Measurements from ENCODE around the gene SLC44A3. TPM values are rescaled to one million over a fixed set of nuclear protein-coding genes. Genes with fewer than 3 reads are reported as not detected.

Gene SLC44A3
- total and polyA plus RNA-seq, 4 donors: 8.2 to 10.2 (median 8.6) TPM

DNA sequence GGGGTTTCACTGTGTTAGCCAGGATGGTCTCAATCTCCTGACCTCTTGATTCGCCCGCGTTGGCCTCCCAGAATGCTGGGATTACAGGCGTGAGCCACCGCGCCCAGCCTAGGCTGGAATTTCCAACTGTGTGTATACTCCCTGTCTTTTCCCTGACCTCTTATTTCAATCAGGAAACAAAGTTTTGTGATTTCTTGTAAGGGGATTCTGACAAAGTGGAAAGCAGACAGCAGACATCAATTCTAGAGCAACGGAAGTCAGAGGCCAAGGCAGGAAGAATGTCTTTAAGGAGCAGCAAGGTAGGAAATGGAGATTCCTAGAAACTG lies 36.0 kb upstream of the SLC44A3 start:
- H3K27me3 ChIP-seq (ENCODE audit: control insufficient read depth, insufficient read depth, low read length): no peaks in the 10 kb centered on the region
- peak overlapping the region; percentile 70 for H3K27ac ChIP-seq (ENCODE audit: low read depth, low read length)
- H3K36me3 ChIP-seq (ENCODE audit: control insufficient read depth, insufficient read depth, low read length): no peaks in the 10 kb centered on the region
- H3K4me1 ChIP-seq (ENCODE audit: control insufficient read depth, insufficient read depth, low read length): peaks cover 7% of the 10 kb centered on the region
- 97% methylated on average over 4 of the region's 7 CpGs for WGBS (ENCODE audit: insufficient coverage)
- no peak for DNase-seq (ENCODE audit: low read depth in 4 of 6, low spot score in 6 of 6)
- H3K4me3 ChIP-seq (ENCODE audit: low read depth, low read length): no peak overlapping the region
- H3K9me3 ChIP-seq (ENCODE audit: control insufficient read depth, insufficient read depth, low read length): peaks cover 1% of the 10 kb centered on the region

GRCh38 chr1:94787691-94788090 lies 32.5 kb upstream of the SLC44A3 start:
- H3K4me3 ChIP-seq (ENCODE audit: low read depth, low read length): no peak overlapping the region
- H3K4me1 ChIP-seq (ENCODE audit: control insufficient read depth, insufficient read depth, low read length): peaks cover 7% of the 10 kb centered on the region
- H3K27ac ChIP-seq (ENCODE audit: low read depth, low read length): no peak overlapping the region
- H3K36me3 ChIP-seq (ENCODE audit: control insufficient read depth, insufficient read depth, low read length): no peaks in the 10 kb centered on the region
- DNase-seq (ENCODE audit: low read depth in 4 of 6, low spot score in 6 of 6): no peak
- WGBS (ENCODE audit: insufficient coverage): no CpG with 5 or more reads among the region's 1 CpG
- H3K27me3 ChIP-seq (ENCODE audit: control insufficient read depth, insufficient read depth, low read length): no peaks in the 10 kb centered on the region
- H3K9me3 ChIP-seq (ENCODE audit: control insufficient read depth, insufficient read depth, low read length): peaks cover 1% of the 10 kb centered on the region

DNA sequence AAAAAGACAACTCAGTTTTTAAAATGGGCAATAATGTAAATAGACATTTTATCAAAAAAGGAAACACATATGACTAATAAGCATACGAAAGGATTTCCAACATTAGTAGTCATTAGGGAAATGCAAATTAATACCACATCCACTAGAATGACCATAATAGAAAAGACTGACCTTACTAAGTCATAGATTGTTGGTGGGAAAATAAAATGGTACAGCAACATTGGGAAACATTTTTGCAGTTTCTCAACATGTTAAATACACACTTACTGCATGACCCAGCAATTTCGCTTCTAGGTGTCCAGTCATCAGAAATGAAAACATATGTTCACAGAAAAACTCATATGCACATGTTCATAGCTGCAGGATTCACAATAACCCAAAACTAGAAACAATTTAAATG lies 29.9 kb upstream of the SLC44A3 start:
- no peak overlapping the region for H3K4me3 ChIP-seq (ENCODE audit: low read depth, low read length)

DNA sequence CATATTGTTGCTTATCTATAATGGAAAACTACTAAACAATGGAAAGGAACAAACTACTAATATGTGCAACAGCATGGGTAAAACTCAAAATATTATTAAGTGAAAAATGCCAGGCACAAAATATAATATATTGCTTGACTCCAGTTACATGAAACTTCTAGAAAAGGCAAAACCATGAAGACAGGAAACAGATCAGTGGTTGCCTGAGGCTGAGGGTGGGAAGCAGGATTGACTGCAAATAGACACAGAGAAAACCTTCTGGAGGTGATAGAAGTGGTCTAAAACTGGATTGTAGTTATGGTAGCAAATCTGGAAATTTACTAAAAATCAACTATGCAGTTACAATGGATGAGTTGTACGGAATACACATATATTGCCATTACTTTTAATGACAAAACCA lies 29.5 kb upstream of the SLC44A3 start:
- Histone ChIP-seq H3K27me3 (ENCODE audit: control insufficient read depth, insufficient read depth, low read length) (no peaks in the 10 kb centered on the region), H3K9me3 (ENCODE audit: control insufficient read depth, insufficient read depth, low read length) (peaks cover 1% of the 10 kb centered on the region), H3K36me3 (ENCODE audit: control insufficient read depth, insufficient read depth, low read length) (no peaks in the 10 kb centered on the region), H3K27ac (ENCODE audit: low read depth, low read length) (no peak overlapping the region), H3K4me1 (ENCODE audit: control insufficient read depth, insufficient read depth, low read length) (no peaks in the 10 kb centered on the region), H3K4me3 (ENCODE audit: low read depth, low read length) (no peak overlapping the region)
- WGBS (ENCODE audit: insufficient coverage): no CpG with 5 or more reads among the region's 1 CpG
- no peak for DNase-seq (ENCODE audit: low read depth in 4 of 6, low spot score in 6 of 6)

More for the DNA sequence above, 29.9 kb upstream of the SLC44A3 start:
- no peaks in the 10 kb centered on the region for H3K27me3 ChIP-seq (ENCODE audit: control insufficient read depth, insufficient read depth, low read length)
- peaks cover 1% of the 10 kb centered on the region for H3K9me3 ChIP-seq (ENCODE audit: control insufficient read depth, insufficient read depth, low read length)
- no peak overlapping the region for H3K27ac ChIP-seq (ENCODE audit: low read depth, low read length)
- no CpG with 5 or more reads among the region's 2 CpGs for WGBS (ENCODE audit: insufficient coverage)
- no peak for DNase-seq (ENCODE audit: low read depth in 4 of 6, low spot score in 6 of 6)
- no peaks in the 10 kb centered on the region for H3K4me1 ChIP-seq (ENCODE audit: control insufficient read depth, insufficient read depth, low read length)
- no peaks in the 10 kb centered on the region for H3K36me3 ChIP-seq (ENCODE audit: control insufficient read depth, insufficient read depth, low read length)

- DNase-seq (ENCODE audit: low read depth in 4 of 6, low spot score in 6 of 6): no peak
- Histone ChIP-seq H3K4me3 (ENCODE audit: low read depth, low read length) (no peak overlapping the region), H3K27me3 (ENCODE audit: control insufficient read depth, insufficient read depth, low read length) (no peaks in the 10 kb centered on the region), H3K4me1 (ENCODE audit: control insufficient read depth, insufficient read depth, low read length) (no peaks in the 10 kb centered on the region), H3K9me3 (ENCODE audit: control insufficient read depth, insufficient read depth, low read length) (peaks cover 1% of the 10 kb centered on the region), H3K27ac (ENCODE audit: low read depth, low read length) (peak overlapping the region; percentile 17), H3K36me3 (ENCODE audit: control insufficient read depth, insufficient read depth, low read length) (peaks cover 2% of the 10 kb centered on the region)
- WGBS (ENCODE audit: insufficient coverage): 63% methylated on average over 1 of the region's 5 CpGs
Observed at GRCh38 chr1:94792473-94793295, 27.5 kb upstream of the SLC44A3 start.

DNA sequence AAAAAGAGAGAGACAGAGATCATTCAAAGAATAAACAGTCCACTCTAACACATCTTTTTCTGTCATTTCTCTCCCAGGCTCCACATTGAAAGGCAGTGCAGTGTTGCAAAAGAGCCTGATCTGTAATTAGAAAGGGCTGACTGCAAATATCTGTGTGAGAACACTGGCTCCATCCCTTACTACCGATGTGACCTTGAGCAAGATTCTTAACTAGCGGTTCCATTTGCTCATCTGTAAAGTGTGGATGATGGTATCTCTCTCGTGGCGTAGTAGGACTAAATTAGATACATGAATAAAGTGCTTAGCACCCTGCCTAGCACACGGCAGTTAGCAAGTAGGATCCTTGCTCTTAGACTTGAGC lies 26.9 kb upstream of the SLC44A3 start:
- no peaks in the 10 kb centered on the region for H3K27me3 ChIP-seq (ENCODE audit: control insufficient read depth, insufficient read depth, low read length)
- peaks cover 1% of the 10 kb centered on the region for H3K9me3 ChIP-seq (ENCODE audit: control insufficient read depth, insufficient read depth, low read length)
- peaks cover 2% of the 10 kb centered on the region for H3K36me3 ChIP-seq (ENCODE audit: control insufficient read depth, insufficient read depth, low read length)
- peak in 1 of 6 donors; percentile 32 for DNase-seq (ENCODE audit: low read depth in 4 of 6, low spot score in 6 of 6)
- WGBS (ENCODE audit: insufficient coverage): no CpG with 5 or more reads among the region's 5 CpGs
- H3K4me3 ChIP-seq (ENCODE audit: low read depth, low read length): no peak overlapping the region
- no peaks in the 10 kb centered on the region for H3K4me1 ChIP-seq (ENCODE audit: control insufficient read depth, insufficient read depth, low read length)
- peak overlapping the region; percentile 17 for H3K27ac ChIP-seq (ENCODE audit: low read depth, low read length)

- H3K27ac ChIP-seq (ENCODE audit: low read depth, low read length): no peak overlapping the region
- DNase-seq (ENCODE audit: low read depth in 4 of 6, low spot score in 6 of 6): no peak
- no peaks in the 10 kb centered on the region for H3K4me1 ChIP-seq (ENCODE audit: control insufficient read depth, insufficient read depth, low read length)
- H3K36me3 ChIP-seq (ENCODE audit: control insufficient read depth, insufficient read depth, low read length): peaks cover 2% of the 10 kb centered on the region
- no peaks in the 10 kb centered on the region for H3K27me3 ChIP-seq (ENCODE audit: control insufficient read depth, insufficient read depth, low read length)
- 97% methylated on average over 6 of the region's 7 CpGs for WGBS (ENCODE audit: insufficient coverage)
- H3K4me3 ChIP-seq (ENCODE audit: low read depth, low read length): no peak overlapping the region
- H3K9me3 ChIP-seq (ENCODE audit: control insufficient read depth, insufficient read depth, low read length): no peaks in the 10 kb centered on the region
Observed at GRCh38 chr1:94795434-94795833, 24.7 kb upstream of the SLC44A3 start.

DNA sequence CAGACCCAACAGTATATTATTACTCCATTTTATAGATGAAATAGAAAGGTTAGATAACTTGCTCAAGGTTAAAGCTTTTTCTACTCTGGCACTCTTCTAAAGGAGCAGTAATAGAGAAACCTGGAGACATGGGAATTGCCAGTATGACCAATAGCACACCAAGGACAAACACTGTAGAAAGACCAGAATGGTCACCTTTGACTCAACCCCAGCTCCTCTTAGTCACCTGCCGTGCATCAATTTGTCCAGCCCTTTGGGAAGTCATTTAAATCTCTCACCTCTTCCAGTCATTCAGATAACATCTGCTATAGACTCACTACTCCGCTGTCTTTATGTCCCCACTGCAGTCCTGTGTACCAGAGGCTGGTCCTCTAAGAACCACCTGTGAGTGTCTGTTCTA lies 23.9 kb upstream of the SLC44A3 start:
- no peaks in the 10 kb centered on the region for H3K4me1 ChIP-seq (ENCODE audit: control insufficient read depth, insufficient read depth, low read length)
- no peaks in the 10 kb centered on the region for H3K9me3 ChIP-seq (ENCODE audit: control insufficient read depth, insufficient read depth, low read length)
- H3K27ac ChIP-seq (ENCODE audit: low read depth, low read length): no peak overlapping the region
- DNase-seq (ENCODE audit: low read depth in 4 of 6, low spot score in 6 of 6): no peak
- H3K36me3 ChIP-seq (ENCODE audit: control insufficient read depth, insufficient read depth, low read length): peaks cover 2% of the 10 kb centered on the region
- no peaks in the 10 kb centered on the region for H3K27me3 ChIP-seq (ENCODE audit: control insufficient read depth, insufficient read depth, low read length)
- no peak overlapping the region for H3K4me3 ChIP-seq (ENCODE audit: low read depth, low read length)
- 100% methylated on average over 2 of the region's 2 CpGs for WGBS (ENCODE audit: insufficient coverage)

DNA sequence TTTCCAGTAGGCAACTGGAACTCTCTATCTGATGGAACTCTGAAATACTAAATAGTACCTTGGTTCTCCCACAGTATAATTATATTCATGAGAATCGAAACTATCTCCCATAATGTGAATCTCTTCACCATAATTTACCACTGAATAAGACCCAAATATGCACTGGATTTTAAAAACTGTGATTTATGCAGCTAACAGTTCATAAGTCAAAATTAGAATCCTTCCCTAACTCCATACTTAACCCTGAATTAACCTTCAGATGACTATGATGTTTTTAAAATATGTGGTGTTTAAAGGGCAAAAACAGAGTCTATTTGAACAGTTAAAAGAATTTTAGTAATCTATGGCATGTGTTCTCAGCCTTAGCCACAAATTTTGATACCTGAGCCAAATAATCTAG lies 22.9 kb upstream of the SLC44A3 start:
- no CpG with 5 or more reads among the region's 1 CpG for WGBS (ENCODE audit: insufficient coverage)
- H3K27ac ChIP-seq (ENCODE audit: low read depth, low read length): no peak overlapping the region
- no peak for DNase-seq (ENCODE audit: low read depth in 4 of 6, low spot score in 6 of 6)
- H3K27me3 ChIP-seq (ENCODE audit: control insufficient read depth, insufficient read depth, low read length): no peaks in the 10 kb centered on the region
- no peak overlapping the region for H3K4me3 ChIP-seq (ENCODE audit: low read depth, low read length)
- no peaks in the 10 kb centered on the region for H3K9me3 ChIP-seq (ENCODE audit: control insufficient read depth, insufficient read depth, low read length)
- H3K4me1 ChIP-seq (ENCODE audit: control insufficient read depth, insufficient read depth, low read length): peaks cover 3% of the 10 kb centered on the region
- H3K36me3 ChIP-seq (ENCODE audit: control insufficient read depth, insufficient read depth, low read length): peaks cover 2% of the 10 kb centered on the region

DNA sequence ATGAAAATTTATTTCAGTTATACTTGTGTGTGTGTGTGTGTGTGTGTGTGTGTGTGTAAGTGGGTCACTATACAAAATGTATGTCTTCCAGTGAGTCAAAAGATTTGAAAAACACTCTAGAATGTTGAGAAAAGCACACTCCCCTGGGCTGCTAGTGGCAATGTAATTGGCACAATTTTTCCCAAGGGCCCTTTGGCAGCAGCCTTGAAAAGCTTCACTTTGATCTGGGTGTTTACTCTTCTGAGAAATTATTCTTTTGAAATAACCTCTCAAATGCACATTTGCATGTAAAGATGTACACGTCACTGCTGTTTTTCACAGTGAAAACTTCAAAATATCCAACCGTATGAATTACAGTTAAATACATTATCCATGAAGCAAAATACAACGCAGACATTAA lies 22.1 kb upstream of the SLC44A3 start:
- peak in 1 of 6 donors; percentile 64 for DNase-seq (ENCODE audit: low read depth in 4 of 6, low spot score in 6 of 6)
- WGBS (ENCODE audit: insufficient coverage): no CpG with 5 or more reads among the region's 3 CpGs
- no peak overlapping the region for H3K4me3 ChIP-seq (ENCODE audit: low read depth, low read length)

More for the DNA sequence above, 22.1 kb upstream of the SLC44A3 start:
- Histone ChIP-seq H3K36me3 (ENCODE audit: control insufficient read depth, insufficient read depth, low read length) (peaks cover 2% of the 10 kb centered on the region), H3K4me1 (ENCODE audit: control insufficient read depth, insufficient read depth, low read length) (peaks cover 8% of the 10 kb centered on the region), H3K9me3 (ENCODE audit: control insufficient read depth, insufficient read depth, low read length) (no peaks in the 10 kb centered on the region), H3K27me3 (ENCODE audit: control insufficient read depth, insufficient read depth, low read length) (no peaks in the 10 kb centered on the region), H3K27ac (ENCODE audit: low read depth, low read length) (no peak overlapping the region)

All from spinal cord (tissue), 10 donors.